BJ (cell line): Measurements from ENCODE around the gene CITED1. TPM values are rescaled to one million over a fixed set of nuclear protein-coding genes. Genes with fewer than 3 reads are reported as not detected.

Experiments
- CTCF ChIA-PET: fragments of 350-600 bp; formaldehyde crosslinking; extraction: SDS; loops from one replicate; lab custom pipeline; 2021; ENCODE audit warnings: antibody characterized with exemption, inconsistent platforms; lab: Yijun Ruan, JAX
- POLR2A ChIA-PET: fragments of 300-600 bp; sonication (Branson Sonifier 250); formaldehyde crosslinking; extraction: SDS; loops from one replicate; lab custom pipeline; 2021; ENCODE audit warnings: antibody characterized with exemption; lab: Charles Lee
- DNase-seq: peaks from one replicate; pipeline ENCODE4 v3.0.0-alpha.2; 2011; ENCODE audit warnings: low read depth
- H3K27me3 ChIP-seq: 2 replicates; pipeline ENCODE4 v1.6.0; 2011; ENCODE audit warnings: low read length; ENCODE audit not compliant: control insufficient read depth, insufficient read depth
- H3K36me3 ChIP-seq: 2 replicates; pipeline ENCODE4 v1.5.1; 2011; ENCODE audit warnings: low read length; ENCODE audit not compliant: control insufficient read depth, insufficient read depth
- H3K4me3 ChIP-seq: 2 replicates; pipeline ENCODE4 v1.5.1; 2011; ENCODE audit warnings: low read depth, mild to moderate bottlenecking, control low read depth, low read length
- polyA plus RNA-seq: library from polyadenylated mRNA; depleted of rRNA; stranded (reverse); fragments of >200 nt; gene quantifications from 2 replicates; pipeline ENCODE4 v1.2.3, GENCODE V29; 2011
- TF ChIP-seq, protein P1 (sequence below): IDR thresholded peaks from 2 replicates; pipeline ENCODE4 v1.5.1; 2011; ENCODE audit warnings: low read depth, mild to moderate bottlenecking, control low read depth, inconsistent platforms, low read length, moderate library complexity; ENCODE audit not compliant: insufficient read depth

Gene CITED1
- polyA plus RNA-seq, 1 experiment, result not detected

GRCh38 chrX:72304877-72305276 is 837 bp downstream of the CITED1 start:
- no peak for DNase-seq
- ChIA-PET POLR2A (no interaction called here), CTCF (no interaction called here)
- no peak overlapping the region for H3K4me3 ChIP-seq
- H3K27me3 ChIP-seq, result peaks cover 60% of the 10 kb centered on the region
- TF ChIP-seq, protein P1, sequence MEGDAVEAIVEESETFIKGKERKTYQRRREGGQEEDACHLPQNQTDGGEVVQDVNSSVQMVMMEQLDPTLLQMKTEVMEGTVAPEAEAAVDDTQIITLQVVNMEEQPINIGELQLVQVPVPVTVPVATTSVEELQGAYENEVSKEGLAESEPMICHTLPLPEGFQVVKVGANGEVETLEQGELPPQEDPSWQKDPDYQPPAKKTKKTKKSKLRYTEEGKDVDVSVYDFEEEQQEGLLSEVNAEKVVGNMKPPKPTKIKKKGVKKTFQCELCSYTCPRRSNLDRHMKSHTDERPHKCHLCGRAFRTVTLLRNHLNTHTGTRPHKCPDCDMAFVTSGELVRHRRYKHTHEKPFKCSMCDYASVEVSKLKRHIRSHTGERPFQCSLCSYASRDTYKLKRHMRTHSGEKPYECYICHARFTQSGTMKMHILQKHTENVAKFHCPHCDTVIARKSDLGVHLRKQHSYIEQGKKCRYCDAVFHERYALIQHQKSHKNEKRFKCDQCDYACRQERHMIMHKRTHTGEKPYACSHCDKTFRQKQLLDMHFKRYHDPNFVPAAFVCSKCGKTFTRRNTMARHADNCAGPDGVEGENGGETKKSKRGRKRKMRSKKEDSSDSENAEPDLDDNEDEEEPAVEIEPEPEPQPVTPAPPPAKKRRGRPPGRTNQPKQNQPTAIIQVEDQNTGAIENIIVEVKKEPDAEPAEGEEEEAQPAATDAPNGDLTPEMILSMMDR, result no peak
- no peaks in the 10 kb centered on the region for H3K36me3 ChIP-seq

- no peak for DNase-seq
- no peaks in the 10 kb centered on the region for H3K36me3 ChIP-seq
- peaks cover 51% of the 10 kb centered on the region for H3K27me3 ChIP-seq
- H3K4me3 ChIP-seq, result no peak overlapping the region
- TF ChIP-seq, protein P1, result no peak
- ChIA-PET POLR2A (no interaction called here), CTCF (no interaction called here)
Observed at GRCh38 chrX:72301781-72302180, 3.9 kb downstream of the CITED1 start.

DNA sequence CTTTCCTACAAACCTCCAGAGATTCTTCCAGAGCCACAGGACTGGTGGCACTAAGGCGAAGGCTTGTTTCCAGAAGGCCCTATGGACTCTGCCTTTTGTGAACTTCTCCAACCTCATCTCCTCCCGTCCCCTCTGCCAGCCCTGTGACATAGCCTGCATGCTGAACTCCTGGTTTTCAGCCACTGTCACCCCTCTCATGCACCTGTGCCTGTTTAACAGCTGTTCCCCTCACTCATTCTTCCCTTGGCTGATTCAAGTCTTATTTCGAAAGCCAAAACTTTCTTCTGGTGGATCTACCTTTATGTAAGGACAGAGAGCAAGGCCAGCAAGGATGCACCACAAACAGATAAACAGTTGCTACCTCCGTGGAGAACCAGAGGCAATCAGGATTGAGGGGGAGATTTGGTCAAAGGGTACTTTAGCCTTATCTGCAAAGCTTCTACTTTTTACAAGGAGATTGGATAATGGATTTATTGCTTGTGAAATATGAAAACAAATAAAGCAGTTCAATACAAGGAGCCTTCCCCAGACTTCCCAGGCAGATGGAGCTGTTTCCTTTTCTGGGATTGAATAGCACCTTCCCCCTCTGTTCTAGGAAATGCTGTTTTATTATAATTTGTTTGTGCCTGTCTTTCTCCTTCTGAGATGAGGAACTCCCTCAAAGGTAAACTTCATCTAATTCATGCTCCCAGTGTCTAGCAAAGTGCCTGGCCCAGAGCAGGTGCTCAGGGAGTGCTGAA is 5.7 kb downstream of the CITED1 start:
- TF ChIP-seq, protein P1, result no peak
- no peaks in the 10 kb centered on the region for H3K36me3 ChIP-seq
- H3K27me3 ChIP-seq, result peaks cover 50% of the 10 kb centered on the region
- CTCF ChIA-PET, result no interaction called here
- DNase-seq, result no peak
- POLR2A ChIA-PET, result no interaction called here
- H3K4me3 ChIP-seq, result no peak overlapping the region

- ChIA-PET POLR2A (no interaction called here), CTCF (interaction anchor here (2.0 kb wide), 1 partner anchor 21 kb away, joined by 5 read pairs; the partner anchor contains the start of gene RPS4X)
- TF ChIP-seq, protein P1, result 0 out of 2 replicates have a peak, but pooled peaks have one; percentile 15
- Histone ChIP-seq H3K27me3 (peaks cover 39% of the 10 kb centered on the region), H3K4me3 (no peak overlapping the region), H3K36me3 (no peaks in the 10 kb centered on the region)
- no peak for DNase-seq
Observed at GRCh38 chrX:72297953-72298730, 7.6 kb downstream of the CITED1 start.

DNA sequence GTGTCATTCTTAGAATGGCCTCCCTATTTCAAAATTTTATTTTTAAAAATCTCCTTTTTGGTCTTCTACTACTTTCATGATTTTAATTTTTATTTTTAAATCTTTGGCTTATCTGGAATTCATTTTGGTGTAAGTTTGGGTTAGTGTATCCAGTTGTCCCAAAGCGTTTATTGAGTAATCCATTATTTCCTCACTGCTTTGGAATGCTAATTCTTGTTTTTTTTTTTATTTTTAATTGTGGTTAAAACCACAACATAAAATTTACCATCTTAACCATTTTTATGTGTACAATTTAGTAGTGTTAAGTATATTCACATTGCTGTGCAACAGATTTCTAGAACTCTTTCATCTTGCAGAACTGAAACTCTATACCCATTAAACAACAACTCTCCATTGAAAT is 8.7 kb downstream of the CITED1 start:
- Histone ChIP-seq H3K27me3 (peaks cover 30% of the 10 kb centered on the region), H3K4me3 (no peak overlapping the region), H3K36me3 (no peaks in the 10 kb centered on the region)
- DNase-seq, result no peak
- ChIA-PET POLR2A (no interaction called here), CTCF (interaction anchor here (2.0 kb wide), 1 partner anchor 20 kb away, joined by 5 read pairs; the partner anchor contains the start of gene RPS4X)
- TF ChIP-seq, protein P1, result no peak
